Mononuclear cell (primary cell): ENCODE results near the gene MBNL1. TPM values are rescaled to one million over a fixed set of nuclear protein-coding genes. Genes with fewer than 3 reads are reported as not detected.

Source experiments
- H3K27me3 ChIP-seq: 2 replicates; pipeline ENCODE4 v1.6.0; 2011; ENCODE audit warnings: low read length, control low read depth; ENCODE audit not compliant: insufficient read depth
- H3K4me1 ChIP-seq: 2 replicates; pipeline ENCODE4 v1.5.1; 2011; ENCODE audit warnings: mild to moderate bottlenecking, low read length, control low read depth; ENCODE audit not compliant: insufficient read depth
- H3K4me3 ChIP-seq: 2 replicates; pipeline ENCODE4 v1.5.1; 2011; ENCODE audit warnings: mild to moderate bottlenecking, low read length, moderate library complexity
- H3K9me3 ChIP-seq: 2 replicates; pipeline ENCODE4 v1.5.1; 2011; ENCODE audit warnings: low read depth, mild to moderate bottlenecking, control low read depth, low read length
- total RNA-seq: library from RNA; depleted of rRNA; stranded (reverse); fragments of >200 nt; gene quantifications from one replicate; pipeline ENCODE4 v1.2.3, GENCODE V29; 2012

MBNL1 gene
- total RNA-seq, 1 donor = 929 TPM

GRCh38 chr3:152309031-152309430 is 40.3 kb downstream of the MBNL1 start:
- Histone ChIP-seq H3K4me1 (peaks cover 32% of the 10 kb centered on the region), H3K9me3 (no peaks in the 10 kb centered on the region), H3K27me3 (no peaks in the 10 kb centered on the region), H3K4me3 (no peak overlapping the region)

- Histone ChIP-seq H3K27me3 (no peaks in the 10 kb centered on the region), H3K4me1 (peaks cover 36% of the 10 kb centered on the region), H3K9me3 (no peaks in the 10 kb centered on the region), H3K4me3 (no peak overlapping the region)
Measured at GRCh38 chr3:152309535-152310307, 41.0 kb downstream of the MBNL1 start.

GRCh38 chr3:152313430-152313829 is 44.7 kb downstream of the MBNL1 start:
- Histone ChIP-seq H3K4me1 (peaks cover 37% of the 10 kb centered on the region), H3K4me3 (no peak overlapping the region), H3K27me3 (no peaks in the 10 kb centered on the region), H3K9me3 (no peaks in the 10 kb centered on the region)

GRCh38 chr3:152313914-152314313 is 45.2 kb downstream of the MBNL1 start:
- H3K4me1 ChIP-seq = peaks cover 32% of the 10 kb centered on the region
- no peak overlapping the region for H3K4me3 ChIP-seq
- H3K27me3 ChIP-seq = no peaks in the 10 kb centered on the region
- no peaks in the 10 kb centered on the region for H3K9me3 ChIP-seq

GRCh38 chr3:152314677-152315353 is 46.1 kb downstream of the MBNL1 start:
- peaks cover 30% of the 10 kb centered on the region for H3K4me1 ChIP-seq
- H3K9me3 ChIP-seq = no peaks in the 10 kb centered on the region
- H3K4me3 ChIP-seq = no peak overlapping the region
- H3K27me3 ChIP-seq = no peaks in the 10 kb centered on the region

GRCh38 chr3:152315623-152316022 is 46.9 kb downstream of the MBNL1 start:
- H3K4me3 ChIP-seq = no peak overlapping the region
- H3K4me1 ChIP-seq = peaks cover 34% of the 10 kb centered on the region
- H3K9me3 ChIP-seq = no peaks in the 10 kb centered on the region
- no peaks in the 10 kb centered on the region for H3K27me3 ChIP-seq

GRCh38 chr3:152316318-152316717 is 47.6 kb downstream of the MBNL1 start:
- no peaks in the 10 kb centered on the region for H3K9me3 ChIP-seq
- no peaks in the 10 kb centered on the region for H3K27me3 ChIP-seq
- H3K4me1 ChIP-seq = peaks cover 35% of the 10 kb centered on the region
- no peak overlapping the region for H3K4me3 ChIP-seq

- Histone ChIP-seq H3K9me3 (no peaks in the 10 kb centered on the region), H3K27me3 (no peaks in the 10 kb centered on the region), H3K4me3 (no peak overlapping the region), H3K4me1 (peaks cover 38% of the 10 kb centered on the region)
Measured at GRCh38 chr3:152317184-152317583, 48.5 kb downstream of the MBNL1 start.

GRCh38 chr3:152317956-152318355 is 49.2 kb downstream of the MBNL1 start:
- Histone ChIP-seq H3K4me3 (no peak overlapping the region), H3K4me1 (peaks cover 42% of the 10 kb centered on the region), H3K9me3 (no peaks in the 10 kb centered on the region), H3K27me3 (no peaks in the 10 kb centered on the region)

GRCh38 chr3:152318512-152318911 is 49.8 kb downstream of the MBNL1 start:
- H3K9me3 ChIP-seq = no peaks in the 10 kb centered on the region
- no peaks in the 10 kb centered on the region for H3K27me3 ChIP-seq
- no peak overlapping the region for H3K4me3 ChIP-seq
- H3K4me1 ChIP-seq = peaks cover 44% of the 10 kb centered on the region

- Histone ChIP-seq H3K27me3 (no peaks in the 10 kb centered on the region), H3K4me3 (no peak overlapping the region), H3K9me3 (no peaks in the 10 kb centered on the region), H3K4me1 (peaks cover 48% of the 10 kb centered on the region)
Measured at GRCh38 chr3:152319256-152319655, 50.5 kb downstream of the MBNL1 start.

- peaks cover 46% of the 10 kb centered on the region for H3K4me1 ChIP-seq
- H3K9me3 ChIP-seq = no peaks in the 10 kb centered on the region
Measured at GRCh38 chr3:152319831-152320617, 51.3 kb downstream of the MBNL1 start.

GRCh38 chr3:152321200-152321954 is 52.6 kb downstream of the MBNL1 start:
- H3K9me3 ChIP-seq = no peaks in the 10 kb centered on the region
- peaks cover 36% of the 10 kb centered on the region for H3K4me1 ChIP-seq
- H3K27me3 ChIP-seq = no peaks in the 10 kb centered on the region
- no peak overlapping the region for H3K4me3 ChIP-seq

More at GRCh38 chr3:152319831-152320617, 51.3 kb downstream of the MBNL1 start:
- no peak overlapping the region for H3K4me3 ChIP-seq
- H3K27me3 ChIP-seq = no peaks in the 10 kb centered on the region

GRCh38 chr3:152321955-152322377 is 53.2 kb downstream of the MBNL1 start:
- Histone ChIP-seq H3K4me1 (peaks cover 36% of the 10 kb centered on the region), H3K9me3 (no peaks in the 10 kb centered on the region), H3K4me3 (no peak overlapping the region), H3K27me3 (no peaks in the 10 kb centered on the region)
